Uterus (tissue), 2 donors: Measurements from ENCODE around the gene USP47.

Experiments
- CTCF ChIP-seq, 4 experiments: fragments of 200-600 bp in 2 of 4; fragments of 450-650 bp in 2 of 4; sonication (generic) in 2 of 4; IDR thresholded peaks; one replicate each; pipeline ENCODE4 v1.5.1; 2016 to 2019; ENCODE audit warnings: antibody characterized with exemption in 4 of 4, mild to moderate bottlenecking in 2 of 4, moderate library complexity in 1 of 4
- POLR2A ChIP-seq, 2 donors: fragments of 450-650 bp; IDR thresholded peaks; one replicate each; pipeline ENCODE4 v1.6.1; 2016; ENCODE audit warnings: antibody characterized with exemption in 2 of 2, mild to moderate bottlenecking in 1 of 2, moderate library complexity in 1 of 2

GRCh38 chr11:11969380-11970215 lies 127.8 kb downstream of the USP47 start:
- TF ChIP-seq CTCF (IDR thresholded peaks at IDR 0.05) (no peak), POLR2A (IDR thresholded peaks at IDR 0.05) (no peak)
